GM04503 (cell line): ENCODE results near the gene RACGAP1.
"Not testable (repeated sequence)": the region's sequence is repeated elsewhere in the genome, so short reads cannot be mapped to it uniquely, and the experiment has no call there.

Source experiments
- DNase-seq: peaks from one replicate; pipeline ENCODE4 v3.0.0-alpha.2; 2012; ENCODE audit warnings: low read depth

RACGAP1 gene

DNA sequence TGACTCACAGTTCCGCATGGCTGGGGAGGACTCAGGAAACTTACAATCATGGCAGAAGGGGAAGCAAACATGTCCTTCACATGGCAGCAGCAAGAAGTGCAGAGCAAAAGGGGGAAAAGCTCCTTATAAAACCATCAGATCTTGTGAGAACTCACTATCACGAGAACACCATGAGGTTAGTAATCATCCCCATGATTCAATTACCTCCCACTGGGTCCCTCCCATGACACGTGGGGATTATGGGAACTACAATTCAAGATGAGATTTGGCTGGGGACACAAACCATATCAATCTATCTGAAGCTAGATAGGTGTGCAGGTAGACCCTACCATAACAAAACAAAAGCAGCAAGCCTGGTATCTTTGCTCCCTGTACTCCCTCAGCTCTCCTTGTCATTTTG is 38.8 kb downstream of the RACGAP1 start:
- DNase-seq = not testable (repeated sequence)

DNA sequence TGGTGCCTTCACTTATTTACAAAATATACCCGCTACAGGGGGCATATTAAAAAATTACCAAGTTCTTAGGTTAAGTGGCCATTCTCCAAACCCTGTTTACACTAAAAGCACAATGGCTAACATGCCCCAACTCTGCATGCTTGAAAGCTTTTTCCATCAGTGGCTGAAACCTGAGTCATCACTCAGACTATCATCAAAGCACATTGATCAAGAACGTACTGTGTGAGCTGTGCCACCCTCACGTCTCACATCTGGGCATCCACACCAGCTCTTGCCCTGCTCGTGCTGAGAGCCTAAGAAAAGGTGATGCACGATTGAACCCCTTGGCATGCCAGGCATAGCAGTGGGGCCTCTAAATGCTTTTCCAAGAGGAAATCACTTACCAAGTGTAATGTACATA is 39.3 kb downstream of the RACGAP1 start:
- no peak for DNase-seq

- DNase-seq = no peak
Measured at GRCh38 chr12:49984476-49985359, 40.6 kb downstream of the RACGAP1 start.

DNA sequence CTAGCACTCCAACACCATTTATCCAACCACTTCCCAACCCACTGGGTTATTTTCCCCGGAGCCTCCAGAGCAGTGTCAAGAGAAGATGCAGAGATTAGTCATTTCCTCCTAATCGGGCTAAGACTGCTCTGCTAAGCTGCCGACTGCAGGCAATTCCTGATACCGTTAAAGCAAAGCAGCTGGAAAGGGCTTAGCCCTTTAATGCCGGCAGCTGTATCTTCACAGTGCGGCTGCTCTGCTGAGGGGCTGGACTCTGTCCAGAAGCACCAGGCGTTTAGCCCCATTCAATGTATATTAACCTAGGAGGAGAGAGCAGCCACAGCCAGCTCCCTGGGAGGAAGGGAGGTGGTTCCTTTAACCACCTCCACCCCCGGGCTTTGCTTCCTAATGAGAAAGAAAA is 41.4 kb downstream of the RACGAP1 start:
- peak; percentile 40 for DNase-seq

- DNase-seq = no peak
Measured at GRCh38 chr12:49982246-49983087, 42.8 kb downstream of the RACGAP1 start.

DNA sequence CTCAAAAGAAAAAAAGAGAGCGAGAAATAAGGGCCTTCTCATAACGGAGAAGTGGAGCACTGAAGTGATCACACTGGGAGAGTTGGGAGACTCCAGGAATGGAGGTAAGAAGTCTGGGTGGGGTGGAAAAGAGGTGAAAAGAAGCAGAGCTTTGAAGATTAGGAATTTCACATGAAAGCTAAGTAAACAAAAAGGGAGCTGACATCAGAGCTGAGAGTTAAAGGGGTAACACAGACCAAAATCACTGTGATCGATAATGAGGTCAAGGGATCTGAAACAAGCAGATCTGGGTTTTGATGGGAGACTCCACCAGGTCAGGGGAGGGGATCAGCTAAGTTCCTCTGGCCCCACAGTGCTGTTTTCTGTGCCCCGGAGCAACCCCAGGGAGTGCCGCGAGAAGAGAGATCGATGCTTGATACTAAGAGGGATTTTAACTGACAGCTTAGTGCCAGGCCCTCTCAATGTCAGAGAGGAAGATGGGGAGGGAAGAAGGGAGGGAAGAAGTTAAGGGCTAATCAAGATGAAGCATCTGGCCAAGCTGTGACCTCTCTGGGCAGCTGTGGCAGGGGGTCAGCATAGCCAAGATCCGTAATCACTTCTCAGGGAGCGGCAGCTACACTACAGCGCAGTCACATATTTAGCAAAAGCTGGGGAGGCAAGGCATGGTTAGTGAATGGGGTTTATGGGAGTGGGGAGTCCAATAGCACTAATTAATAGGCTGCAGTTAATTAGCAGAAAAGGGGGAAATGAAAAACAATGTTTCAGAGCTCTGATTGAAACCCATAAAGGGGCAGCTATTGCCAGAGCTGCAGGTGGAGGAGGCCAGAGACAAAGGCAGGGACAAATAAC is 44.6 kb downstream of the RACGAP1 start:
- no peak for DNase-seq

DNA sequence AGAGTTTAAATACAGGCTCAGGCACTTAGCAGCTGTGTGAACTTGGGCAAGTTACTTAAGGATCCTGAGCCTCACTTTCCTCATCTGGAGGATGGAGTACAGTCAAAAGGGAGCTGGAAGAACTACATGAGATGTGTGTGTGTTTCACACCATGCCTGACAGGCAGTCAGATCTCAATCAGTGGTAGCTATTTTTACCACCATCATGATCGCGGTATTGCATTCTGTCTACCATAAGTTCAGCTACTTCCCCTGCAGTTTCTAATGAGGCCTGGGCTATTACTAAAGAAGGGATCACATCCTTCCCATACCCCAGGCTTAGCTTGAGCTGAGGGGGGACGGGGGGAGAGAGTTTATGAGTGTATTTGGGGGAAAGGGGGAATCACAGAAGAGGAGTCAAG is 45.5 kb downstream of the RACGAP1 start:
- DNase-seq = no peak

- no peak for DNase-seq
Measured at GRCh38 chr12:49979016-49979586, 46.2 kb downstream of the RACGAP1 start.

- DNase-seq = no peak
Measured at GRCh38 chr12:49978125-49978524, 47.2 kb downstream of the RACGAP1 start.

GRCh38 chr12:49976557-49976956 is 48.7 kb downstream of the RACGAP1 start:
- DNase-seq = no peak

GRCh38 chr12:49975318-49975761 is 50.0 kb downstream of the RACGAP1 start:
- DNase-seq = no peak

DNA sequence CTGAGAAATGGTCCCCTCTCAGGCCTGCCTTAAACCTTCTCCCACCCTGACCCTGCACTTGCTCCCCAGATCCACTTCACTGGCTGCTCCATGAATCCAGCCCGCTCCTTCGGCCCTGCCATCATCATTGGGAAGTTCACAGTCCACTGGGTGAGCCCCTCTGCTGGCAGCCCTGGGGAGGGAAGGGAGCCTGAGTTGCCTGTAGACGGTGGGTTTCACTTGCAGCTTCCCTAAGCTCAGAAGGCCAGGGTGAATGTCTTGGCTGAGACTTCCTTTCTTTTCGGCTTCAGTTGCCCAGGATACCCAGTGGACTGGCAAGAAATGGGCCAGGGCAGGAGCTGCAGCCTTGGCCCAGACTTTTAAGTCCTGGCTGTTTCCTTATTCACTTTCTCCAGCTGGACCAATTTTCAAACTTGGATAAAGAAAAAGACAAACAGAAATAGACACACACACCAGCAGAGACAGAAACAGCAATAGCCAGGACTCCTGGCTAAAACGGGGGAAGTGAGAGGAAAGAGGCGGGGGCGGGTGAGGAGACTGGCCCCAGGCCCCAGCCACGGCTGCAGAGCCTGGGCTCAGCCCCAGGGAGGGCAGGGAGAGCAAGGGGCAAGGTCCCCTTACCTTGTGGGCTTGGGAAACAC is 50.5 kb downstream of the RACGAP1 start:
- no peak for DNase-seq

GRCh38 chr12:49974231-49974675 is 51.0 kb downstream of the RACGAP1 start:
- DNase-seq = no peak

DNA sequence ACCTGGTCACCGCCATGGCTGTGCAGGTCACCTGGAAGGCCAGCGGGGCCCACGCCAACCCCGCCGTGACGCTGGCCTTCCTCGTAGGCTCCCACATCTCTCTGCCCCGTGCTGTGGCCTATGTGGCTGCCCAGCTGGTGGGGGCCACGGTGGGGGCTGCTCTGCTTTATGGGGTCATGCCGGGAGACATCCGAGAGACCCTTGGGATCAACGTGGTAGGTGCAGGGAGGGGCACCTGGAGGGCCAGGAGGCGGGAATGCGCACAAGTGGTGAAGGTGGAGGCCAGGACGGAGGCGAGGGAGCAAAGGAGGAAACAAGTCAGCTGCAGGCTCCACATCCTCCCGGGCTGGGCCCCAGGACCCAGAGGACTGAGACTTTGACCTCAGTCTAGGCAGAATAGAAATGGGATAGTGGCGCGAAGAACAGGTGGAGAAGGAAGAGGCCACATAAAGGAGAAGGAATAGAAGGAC is 51.9 kb downstream of the RACGAP1 start:
- no peak for DNase-seq

DNA sequence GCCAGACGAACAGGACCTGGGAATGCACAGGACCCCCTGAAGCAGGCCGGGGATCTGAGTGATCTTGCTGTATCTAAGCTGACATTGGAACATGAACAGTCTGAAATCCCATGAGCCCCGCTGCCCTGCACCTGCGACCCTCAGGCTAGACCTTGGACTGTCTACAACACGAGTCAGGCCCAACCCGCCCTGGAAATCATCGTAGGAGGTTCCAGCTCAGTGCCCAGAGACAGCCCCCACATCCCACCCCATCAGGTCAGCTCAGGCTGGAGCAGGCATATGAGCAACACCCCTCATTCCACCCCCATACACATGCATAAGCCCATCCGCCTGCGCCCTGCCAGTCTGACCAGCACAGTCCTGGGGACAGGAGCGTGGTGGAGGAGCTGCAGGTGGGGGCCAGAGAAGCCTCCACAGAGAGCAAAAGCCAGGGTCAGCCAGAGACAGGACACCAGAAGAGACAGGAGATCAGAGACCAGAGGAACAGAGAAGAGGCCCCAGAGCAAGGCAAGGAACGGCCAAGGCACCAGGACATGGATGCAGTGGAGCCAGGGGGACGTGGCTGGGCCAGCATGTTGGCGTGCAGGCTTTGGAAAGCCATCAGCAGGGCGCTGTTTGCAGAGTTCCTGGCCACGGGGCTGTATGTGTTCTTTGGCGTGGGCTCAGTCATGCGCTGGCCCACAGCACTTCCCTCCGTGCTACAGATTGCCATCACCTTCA is 52.5 kb downstream of the RACGAP1 start, which contains the start of gene AQP6:
Gene AQP6 (plus strand): TSS at position 307 of the 720 bp plus-strand sequence. CDS start 227 bp downstream, at position 534.
- DNase-seq = no peak

DNA sequence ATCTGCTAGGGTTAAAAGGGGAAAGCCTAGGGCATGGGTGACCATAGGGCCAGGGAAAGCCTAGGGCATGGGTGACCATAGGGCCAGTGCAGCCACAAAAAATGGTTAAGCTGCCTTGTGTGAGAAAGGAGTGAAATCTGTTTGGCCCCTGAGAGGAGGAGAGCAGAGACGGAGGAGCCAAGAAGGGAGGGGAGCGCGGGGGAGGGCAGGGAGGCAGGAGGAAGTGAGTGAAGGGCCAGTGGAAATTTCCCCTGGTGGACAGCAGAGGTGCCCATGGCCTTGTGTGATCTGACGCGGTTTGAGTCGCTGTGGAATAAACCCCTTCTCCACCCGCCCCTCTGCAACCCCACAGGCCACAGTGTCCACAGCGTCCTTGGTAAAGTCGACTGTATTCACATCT is 53.2 kb downstream of the RACGAP1 start:
- no peak for DNase-seq

- no peak for DNase-seq
Measured at GRCh38 chr12:49971141-49971540, 54.2 kb downstream of the RACGAP1 start.

- no peak for DNase-seq
Measured at GRCh38 chr12:49970658-49971057, 54.6 kb downstream of the RACGAP1 start.

GRCh38 chr12:49969651-49970429 is 55.5 kb downstream of the RACGAP1 start:
- no peak for DNase-seq
